K562 (cell line): ENCODE data around the gene FHIT. TPM values are rescaled to one million over a fixed set of nuclear protein-coding genes. Genes with fewer than 3 reads are reported as not detected.

Experiments used
- ATAC-seq: fragments of 200-7000 bp; cut with Tn5 transposase; 3 replicates; pipeline ENCODE4 v1.9.1; 2020; ENCODE audit warnings: moderate library complexity
- BruUV-seq: library from RNA; stranded (reverse); fragments of 400-500 nt; replicated peaks from 2 replicates; lab custom pipeline; 2021; lab: Mats Ljungman, UMichigan
- CTCF ChIA-PET: fragments of 300-600 bp; formaldehyde crosslinking; extraction: SDS; loops from one replicate; lab custom pipeline; 2021; ENCODE audit warnings: low intra/inter-chr PET ratio; lab: Yijun Ruan, JAX
- POLR2A ChIA-PET: fragments of 300-600, 350-650 bp; sonication (Branson Sonifier 250); formaldehyde crosslinking; extraction: SDS; loops from one replicate; lab custom pipeline; 2021; ENCODE audit warnings: antibody characterized with exemption, inconsistent platforms; lab: Yijun Ruan, JAX
- DNase-seq, 4 experiments: peaks; one replicate each; pipeline versions ENCODE4 v3.0.0 to v3.0.0-alpha.2; 2011 to 2018; ENCODE audit warnings: low spot score in 3 of 4, mixed read lengths in 3 of 4; ENCODE audit errors: extremely low read depth in 1 of 4
- FAIRE-seq: peaks from 2 replicates; lab custom pipeline; 2011; peaks lifted over from hg19 to GRCh38; lab: Jason Lieb, UNC
- H2AFZ ChIP-seq: 2 replicates; pipeline ENCODE4 v1.6.0; 2011; ENCODE audit warnings: low read depth, low read length, control low read depth, inconsistent platforms
- H3K27ac ChIP-seq: fragments of 200-600 bp; 3 replicates; pipeline ENCODE4 v1.8.0; 2011; ENCODE audit warnings: low read depth, mild to moderate bottlenecking, control low read depth, inconsistent platforms, low read length, moderate library complexity, mixed read lengths; ENCODE audit errors: extremely low read depth
- H3K27me3 ChIP-seq, 2 experiments: fragments of 300-600 bp in 1 of 2; 2 replicates in 1 of 2; 3 replicates in 1 of 2; pipeline versions ENCODE4 v1.6.0 to v1.8.0; 2011; ENCODE audit warnings: inconsistent platforms in 2 of 2, low read length in 2 of 2, mild to moderate bottlenecking in 1 of 2, mixed read lengths in 1 of 2, moderate library complexity in 1 of 2; ENCODE audit not compliant: control insufficient read depth in 2 of 2, insufficient read depth in 2 of 2
- H3K36me3 ChIP-seq: fragments of 300-600 bp; 3 replicates; pipeline ENCODE4 v1.8.0; 2011; ENCODE audit warnings: mild to moderate bottlenecking, low read length, inconsistent platforms; ENCODE audit not compliant: control insufficient read depth, insufficient read depth
- H3K4me1 ChIP-seq, 2 experiments: fragments of 200-600 bp in 1 of 2; replicated peaks in 1 of 2; 2 replicates in 1 of 2; 3 replicates in 1 of 2; pipeline versions ENCODE4 v1.5.1 to v1.8.0; 2011; ENCODE audit warnings: inconsistent platforms in 2 of 2, low read length in 2 of 2, mild to moderate bottlenecking in 1 of 2, mixed read lengths in 1 of 2, moderate library complexity in 1 of 2; ENCODE audit not compliant: control insufficient read depth in 2 of 2, insufficient read depth in 2 of 2
- H3K4me2 ChIP-seq: 2 replicates; pipeline ENCODE4 v1.6.1; 2011; ENCODE audit warnings: low read length, control low read depth, inconsistent platforms, mixed read lengths; ENCODE audit not compliant: insufficient read depth
- H3K4me3 ChIP-seq: fragments of 200-600 bp; sonication (generic), shearing (Covaris generic); 2 replicates; pipeline ENCODE4 v1.5.1; 2016; ENCODE audit warnings: control low read depth, inconsistent platforms
- H3K79me2 ChIP-seq: fragments of 200-600 bp; 3 replicates; pipeline ENCODE4 v1.8.0; 2011; ENCODE audit warnings: low read length, inconsistent platforms; ENCODE audit not compliant: control insufficient read depth, insufficient read depth
- H3K9ac ChIP-seq, 2 experiments: 2 replicates each; pipeline versions ENCODE4 v1.6.0 to v1.6.1; 2011; ENCODE audit warnings: low read depth in 2 of 2, low read length in 2 of 2, control low read depth in 1 of 2, inconsistent platforms in 1 of 2, mild to moderate bottlenecking in 1 of 2, mixed read lengths in 1 of 2; ENCODE audit not compliant: insufficient read depth in 1 of 2
- H3K9me1 ChIP-seq: one replicate; pipeline ENCODE4 v1.6.0; 2011; ENCODE audit warnings: inconsistent platforms, mild to moderate bottlenecking, low read length, moderate library complexity; ENCODE audit not compliant: control insufficient read depth, insufficient read depth
- H3K9me3 ChIP-seq: replicated peaks from 2 replicates; pipeline ENCODE4 v1.5.1; 2011; ENCODE audit warnings: low read depth, low read length, inconsistent platforms; ENCODE audit not compliant: control insufficient read depth, insufficient read depth
- H4K20me1 ChIP-seq: replicated peaks from 2 replicates; pipeline ENCODE4 v1.6.1; 2011; ENCODE audit warnings: low read length, inconsistent platforms, mixed read lengths; ENCODE audit not compliant: control insufficient read depth, insufficient read depth
- CTCFL ChIP-seq: IDR thresholded peaks from 2 replicates; pipeline ENCODE4 v1.6.1; 2011; ENCODE audit warnings: borderline replicate concordance, low read depth, mild to moderate bottlenecking, moderate library complexity, low read length; ENCODE audit not compliant: insufficient read depth, poor library complexity, severe bottlenecking
- DDX20 ChIP-seq: fragments of 450-650 bp; IDR thresholded peaks from 2 replicates; pipeline ENCODE4 v1.6.1; 2016; ENCODE audit warnings: missing genetic modification characterization, low read depth, mild to moderate bottlenecking, missing compliant biosample characterization, moderate library complexity
- HBP1 ChIP-seq: fragments of 450-650 bp; formaldehyde crosslinking; IDR thresholded peaks from 2 replicates; pipeline ENCODE4 v1.4.0; 2022; ENCODE audit warnings: missing genetic modification characterization
- KDM5B ChIP-seq: fragments of 200-600 bp; sonication (generic); IDR thresholded peaks from 2 replicates; pipeline ENCODE4 v1.6.1; 2012; ENCODE audit warnings: low read depth, mild to moderate bottlenecking, moderate library complexity, low read length, control low read depth, inconsistent platforms; ENCODE audit not compliant: insufficient replicate concordance
- MYNN ChIP-seq, 2 experiments: sonication (generic); formaldehyde crosslinking in 1 of 2; IDR thresholded peaks; 2 replicates each; pipeline versions ENCODE4 v1.5.0 to v1.6.1; 2016 to 2020; ENCODE audit warnings: antibody characterized with exemption in 1 of 2, missing genetic modification reagents in 1 of 2
- PHF21A ChIP-seq: fragments of 450-650 bp; IDR thresholded peaks from 2 replicates; pipeline ENCODE4 v1.6.1; 2017; ENCODE audit warnings: low read depth, borderline replicate concordance
- POLR2G ChIP-seq: fragments of 200-400 bp; formaldehyde crosslinking; IDR thresholded peaks from 2 replicates; pipeline ENCODE4 v1.6.1; 2017; ENCODE audit warnings: low read depth, mild to moderate bottlenecking, antibody characterized with exemption, low read length, moderate library complexity
- SMAD2 ChIP-seq: fragments of 150-350 bp; IDR thresholded peaks from 2 replicates; pipeline ENCODE4 v1.6.1; 2014; ENCODE audit warnings: low read depth, mild to moderate bottlenecking, low read length
- SP2 ChIP-seq: IDR thresholded peaks from 2 replicates; pipeline ENCODE4 v1.6.1; 2011; ENCODE audit warnings: mild to moderate bottlenecking, low read depth, low read length, moderate library complexity; ENCODE audit not compliant: poor library complexity, severe bottlenecking; ENCODE audit errors: extremely low read depth
- ZFPM2 ChIP-seq: fragments of 250-450 bp; sonication (Bioruptor Pico); IDR thresholded peaks from 2 replicates; pipeline ENCODE4 v1.5.1; 2022; ENCODE audit warnings: mild to moderate bottlenecking
- ZKSCAN3 ChIP-seq: fragments of 250-450 bp; sonication (Bioruptor Pico); IDR thresholded peaks from 2 replicates; pipeline ENCODE4 v1.4.0; 2020
- ZNF133 ChIP-seq: fragments of 250-450 bp; sonication (Bioruptor Pico); IDR thresholded peaks from 2 replicates; pipeline ENCODE4 v1.4.0; 2020; ENCODE audit warnings: mild to moderate bottlenecking
- ZNF239 ChIP-seq: fragments of 250-450 bp; sonication (Bioruptor Pico); IDR thresholded peaks from 2 replicates; pipeline ENCODE4 v1.4.0; 2020; ENCODE audit warnings: mild to moderate bottlenecking
- ZNF282 ChIP-seq: sonication (generic); formaldehyde crosslinking; IDR thresholded peaks from 2 replicates; pipeline ENCODE4 v1.8.1; 2023; ENCODE audit warnings: missing genetic modification reagents
- ZNF347 ChIP-seq: fragments of 450-650 bp; formaldehyde crosslinking; IDR thresholded peaks from 2 replicates; pipeline ENCODE4 v1.4.0; 2020; ENCODE audit warnings: low read depth, mild to moderate bottlenecking, moderate library complexity
- ZNF395 ChIP-seq: fragments of 200-800 bp; sonication (Bioruptor generic); IDR thresholded peaks from 2 replicates; pipeline ENCODE4 v1.6.1; 2017; ENCODE audit warnings: missing genetic modification characterization, missing compliant biosample characterization
- ZNF707 ChIP-seq: fragments of 250-450 bp; sonication (Bioruptor Pico); conservative IDR thresholded peaks from 2 replicates; pipeline ENCODE4 v1.8.0; 2022; ENCODE audit warnings: inconsistent platforms, mild to moderate bottlenecking, moderate library complexity
- ZNF77 ChIP-seq: fragments of 250-450 bp; sonication (Bioruptor Pico); IDR thresholded peaks from 2 replicates; pipeline ENCODE4 v1.5.0; 2020
- WGBS: fragments of 100-300 bp; shearing (Covaris generic); methylation state at CpG from one replicate; pipeline ENCODE4 v1.1.6; 2016; ENCODE audit warnings: low coverage, mixed read lengths; ENCODE audit not compliant: insufficient coverage; ENCODE audit errors: missing lambda C conversion rate; 5-methylcytosine and 5-hydroxymethylcytosine counted together
- in situ Hi-C: fragments of 300-500 bp; cut with MboI; formaldehyde crosslinking; loops from 4 replicates; pipeline ENCODE4 v1.15.0; 2018; ENCODE audit warnings: inconsistent platforms, mixed read lengths
- intact Hi-C: fragments of 100-400 bp; cut with micrococcal nuclease; formaldehyde crosslinking; loops from 2 replicates; pipeline ENCODE4 v1.14.2; 2022
- polyA plus RNA-seq, 8 experiments: library from polyadenylated mRNA; depleted of rRNA in 4 of 8; stranded (reverse) in 5 of 8; unstranded in 3 of 8; fragments of >200 nt; fragmentation: Nextera tagmentation in 2 of 8; fragmentation: Illumina TruSeq in 1 of 8; extraction: Ambion mirVana in 2 of 8; extraction: Trizol in 1 of 8; gene quantifications; 2 replicates each; pipeline versions ENCODE4 v1.2.1 to v1.2.3, GENCODE V29; 2011 to 2014; ENCODE audit warnings: inconsistent platforms in 1 of 8, missing spikeins in 1 of 8
- total RNA-seq, 7 experiments: library from RNA; depleted of rRNA in 6 of 7; stranded (reverse); fragments of >200 nt in 6 of 7; fragmentation: Illumina TruSeq in 2 of 7; extraction: Trizol in 2 of 7; gene quantifications; 2 replicates each; pipeline versions ENCODE4 v1.2.1 to v1.2.3, GENCODE V29; 2011 to 2021; ENCODE audit warnings: low replicate concordance in 1 of 7

FHIT gene
- total and polyA plus RNA-seq, 9 of the 15 experiments (the other 6 are each of a cell fraction or from before 2014, with no cell fraction given): 1.7 to 9.1 (median 4.3) TPM

DNA sequence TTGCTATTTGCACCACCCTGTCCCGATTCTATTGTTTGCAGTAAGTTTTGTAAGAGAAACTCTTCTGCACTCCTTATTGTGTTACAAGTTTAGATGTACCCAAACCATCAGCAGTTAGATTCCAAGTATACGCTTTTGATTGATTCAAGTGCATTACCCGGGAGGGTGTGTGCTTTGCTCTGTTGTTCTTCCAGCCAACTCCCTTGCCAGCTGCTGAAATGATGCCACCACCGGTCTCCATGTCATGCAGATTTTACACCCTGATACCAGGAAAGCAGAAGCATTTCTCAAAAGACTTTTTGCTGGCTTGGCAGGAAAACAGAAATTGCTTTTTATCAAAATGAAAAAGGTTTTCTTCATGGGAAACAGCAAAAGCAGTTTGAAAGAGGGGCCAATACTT, 1194.8 kb downstream of the FHIT start (continued):
- no peak for TF ChIP-seq CTCFL
- no peak for TF ChIP-seq ZKSCAN3
- TF ChIP-seq SP2: no peak

GRCh38 chr3:60055765-60056164, 1195.5 kb downstream of the FHIT start:
- Histone ChIP-seq H2AFZ (no peak overlapping the region), H3K4me1 (no peaks in the 10 kb centered on the region), H3K9ac (no peak overlapping the region), H3K79me2 (no peaks in the 10 kb centered on the region), H3K4me3 (no peak overlapping the region), H3K9me1 (no peaks in the 10 kb centered on the region), H4K20me1 (no peaks in the 10 kb centered on the region), H3K4me2 (no peak overlapping the region), H3K27ac (no peak overlapping the region), H3K9me3 (no peaks in the 10 kb centered on the region), H3K36me3 (no peaks in the 10 kb centered on the region), H3K27me3 (no peaks in the 10 kb centered on the region)
- ChIA-PET POLR2A (no interaction called here), CTCF (no interaction called here)
- no TSS peak for BruUV-seq
- in situ Hi-C loops: no loop called here
- DNase-seq: no peak
- ATAC-seq: no peak
- intact Hi-C loops: no loop called here
- no peak for FAIRE-seq
- WGBS: 46% methylated on average over 3 of the region's 6 CpGs
- TF ChIP-seq ZNF133 (CRISPR knock-in tag) (no peak), ZNF239 (CRISPR knock-in tag) (no peak), ZNF395 (CRISPR knock-in tag) (no peak), SMAD2 (no peak), HBP1 (CRISPR knock-in tag) (no peak), ZFPM2 (CRISPR knock-in tag) (no peak), ZNF77 (CRISPR knock-in tag) (no peak), PHF21A (no peak), POLR2G (no peak), MYNN (IDR thresholded peaks at IDR 0.05) (no peak), MYNN (CRISPR knock-in tag; IDR thresholded peaks at IDR 0.05) (no peak), ZNF282 (CRISPR knock-in tag) (no peak), ZNF707 (CRISPR knock-in tag) (no peak), KDM5B (no peak), ZNF347 (CRISPR knock-in tag) (no peak), DDX20 (tag) (no peak)
